GM12872 (cell line): Measurements from ENCODE around the gene TTC23.

Experiments used
- CTCF ChIP-seq: IDR thresholded peaks from 3 replicates; pipeline ENCODE4 v1.5.1; 2011; ENCODE audit warnings: low read depth, mild to moderate bottlenecking, low read length, moderate library complexity; ENCODE audit not compliant: insufficient read depth

TTC23 gene

DNA sequence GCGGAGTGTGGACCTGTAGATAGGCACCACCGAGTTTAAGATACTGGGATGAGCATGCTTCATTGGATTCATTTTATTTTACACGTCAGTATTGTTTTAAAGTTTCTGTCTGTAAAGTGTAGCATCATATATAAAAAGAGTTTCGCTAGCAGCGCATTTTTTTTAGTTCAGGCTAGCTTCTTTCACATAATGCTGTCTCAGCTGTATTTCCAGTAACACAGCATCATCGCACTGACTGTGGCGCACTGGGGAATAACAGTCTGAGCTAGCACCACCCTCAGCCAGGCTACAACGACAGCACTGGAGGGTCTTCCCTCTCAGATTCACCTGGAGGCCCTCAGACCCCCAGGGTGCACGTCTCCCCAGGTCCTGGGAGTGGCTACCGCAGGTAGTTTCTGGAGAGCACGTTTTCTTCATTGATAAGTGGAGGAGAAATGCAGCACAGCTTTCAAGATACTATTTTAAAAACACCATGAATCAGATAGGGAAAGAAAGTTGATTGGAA lies 115.0 kb downstream of the TTC23 start:
- no peak for TF ChIP-seq CTCF

- TF ChIP-seq CTCF, result no peak
Measured at GRCh38 chr15:99132634-99133287, 116.6 kb downstream of the TTC23 start.

DNA sequence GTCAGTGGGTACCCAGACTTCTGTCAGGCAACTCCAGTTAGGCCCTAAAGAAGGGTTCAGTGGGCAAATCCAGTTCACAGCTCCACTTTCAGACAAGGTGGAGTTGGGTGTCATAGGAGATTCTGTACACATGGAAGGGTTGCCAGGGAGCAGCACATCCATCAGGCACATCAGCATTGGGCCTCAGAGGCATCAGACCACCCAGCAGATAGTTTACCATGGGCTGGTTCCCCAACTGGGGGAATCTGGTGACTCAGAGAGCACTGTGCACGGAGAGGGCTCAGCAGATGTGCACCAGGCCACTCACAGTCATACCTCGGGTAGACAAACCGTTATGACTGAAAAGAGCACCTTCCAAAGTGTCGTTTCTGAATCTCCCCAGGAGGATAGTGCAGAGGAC lies 117.3 kb downstream of the TTC23 start:
- no peak for TF ChIP-seq CTCF

- TF ChIP-seq CTCF, result no peak
Measured at GRCh38 chr15:99131441-99132023, 117.8 kb downstream of the TTC23 start.

- no peak for TF ChIP-seq CTCF
Measured at GRCh38 chr15:99130765-99131440, 118.5 kb downstream of the TTC23 start.

GRCh38 chr15:99130314-99130713 lies 119.1 kb downstream of the TTC23 start:
- TF ChIP-seq CTCF, result no peak

DNA sequence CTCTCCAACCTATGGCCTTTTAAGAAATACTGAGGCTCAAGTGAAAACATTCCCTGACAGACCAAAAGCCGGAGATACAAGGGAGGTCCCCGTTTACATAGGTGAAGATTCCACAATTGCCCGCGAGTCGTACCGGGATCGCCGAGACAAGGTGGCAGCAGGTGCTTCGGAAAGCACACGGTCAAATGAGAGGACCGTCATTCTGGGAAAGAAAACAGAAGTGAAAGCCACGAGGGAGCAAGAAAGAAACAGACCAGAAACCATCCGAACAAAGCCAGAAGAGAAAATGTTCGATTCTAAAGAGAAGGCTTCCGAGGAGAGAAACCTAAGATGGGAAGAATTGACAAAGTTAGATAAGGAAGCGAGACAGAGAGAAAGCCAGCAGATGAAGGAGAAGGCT lies 119.7 kb downstream of the TTC23 start:
- TF ChIP-seq CTCF, result no peak
